Endothelial cell of umbilical vein (primary cell): ENCODE results near the gene ASAP2. TPM values are rescaled to one million over a fixed set of nuclear protein-coding genes. Genes with fewer than 3 reads are reported as not detected.

Source experiments
- BruUV-seq: library from RNA; stranded (reverse); fragments of 400-500 nt; replicated peaks from 2 replicates; lab custom pipeline; 2021; lab: Mats Ljungman, UMichigan
- CTCF ChIA-PET: fragments of 300-600, 350-600 bp; sonication (Branson Sonifier 250); formaldehyde crosslinking; loops from one replicate; lab custom pipeline; 2021; ENCODE audit warnings: antibody characterized with exemption, inconsistent platforms; lab: Charles Lee
- POLR2A ChIA-PET: fragments of 300-600, 350-600 bp; sonication (Branson Sonifier 250); formaldehyde crosslinking; loops from one replicate; lab custom pipeline; 2021; ENCODE audit warnings: antibody characterized with exemption, inconsistent platforms; lab: Charles Lee
- DNase-seq: peaks from one replicate; pipeline ENCODE4 v3.0.0-alpha.2; 2011; ENCODE audit warnings: low read depth, low spot score
- FAIRE-seq: peaks from 2 replicates; lab custom pipeline; 2011; peaks lifted over from hg19 to GRCh38; lab: Jason Lieb, UNC
- H2AFZ ChIP-seq: 2 replicates; pipeline ENCODE4 v1.6.0; 2012; ENCODE audit warnings: low read depth, low read length, control low read depth, inconsistent platforms
- H3K27ac ChIP-seq: 2 replicates; pipeline ENCODE4 v1.5.1; 2011; ENCODE audit warnings: low read depth, mild to moderate bottlenecking, control low read depth, low read length, moderate library complexity; ENCODE audit not compliant: insufficient read depth
- H3K27me3 ChIP-seq, 2 experiments: 2 replicates each; pipeline versions ENCODE4 v1.6.0 to v1.6.1; 2011; ENCODE audit warnings: low read length in 2 of 2, mixed read lengths in 1 of 2; ENCODE audit not compliant: control insufficient read depth in 2 of 2, insufficient read depth in 2 of 2
- H3K36me3 ChIP-seq, 2 experiments: 2 replicates in 1 of 2; 3 replicates in 1 of 2; pipeline ENCODE4 v1.5.1; 2011; ENCODE audit warnings: low read length in 2 of 2, mild to moderate bottlenecking in 1 of 2, moderate library complexity in 1 of 2; ENCODE audit not compliant: control insufficient read depth in 2 of 2, insufficient read depth in 2 of 2; ENCODE audit errors: extremely low read depth in 1 of 2
- H3K4me1 ChIP-seq: 3 replicates; pipeline ENCODE4 v1.5.1; 2011; ENCODE audit warnings: mild to moderate bottlenecking, low read length; ENCODE audit not compliant: control insufficient read depth, insufficient read depth; ENCODE audit errors: extremely low read depth
- H3K4me2 ChIP-seq: 2 replicates; pipeline ENCODE4 v1.6.1; 2011; ENCODE audit warnings: low read length, control low read depth, mixed read lengths; ENCODE audit not compliant: insufficient read depth
- H3K4me3 ChIP-seq, 3 experiments: fragments of 200-600 bp in 1 of 3; sonication (generic), shearing (Covaris generic) in 1 of 3; replicated peaks in 1 of 3; 2 replicates each; pipeline ENCODE4 v1.5.1; 2011 to 2016; ENCODE audit warnings: control low read depth in 3 of 3, low read length in 3 of 3, mild to moderate bottlenecking in 2 of 3, inconsistent platforms in 1 of 3, low read depth in 1 of 3, moderate library complexity in 1 of 3; ENCODE audit not compliant: insufficient read depth in 1 of 3
- H3K79me2 ChIP-seq: 2 replicates; pipeline ENCODE4 v1.6.0; 2012; ENCODE audit warnings: low read length, inconsistent platforms; ENCODE audit not compliant: control insufficient read depth, insufficient read depth
- H3K9ac ChIP-seq: replicated peaks from 2 replicates; pipeline ENCODE3; 2011; ENCODE audit warnings: low read length, control low read depth; ENCODE audit not compliant: insufficient read depth; ENCODE audit errors: extremely low read depth
- H3K9me1 ChIP-seq: replicated peaks from 3 replicates; pipeline ENCODE4 v1.6.0; 2011; ENCODE audit warnings: mild to moderate bottlenecking, low read length; ENCODE audit not compliant: control insufficient read depth, insufficient read depth; ENCODE audit errors: extremely low read depth
- H3K9me3 ChIP-seq: replicated peaks from 2 replicates; pipeline ENCODE4 v1.5.1; 2012; ENCODE audit warnings: low read length, inconsistent platforms; ENCODE audit not compliant: control insufficient read depth, insufficient read depth
- H4K20me1 ChIP-seq: replicated peaks from 2 replicates; pipeline ENCODE3; 2011; ENCODE audit warnings: mild to moderate bottlenecking, low read length; ENCODE audit not compliant: control insufficient read depth, insufficient read depth; ENCODE audit errors: extremely low read depth
- CTCF ChIP-seq, 2 donors: IDR thresholded peaks; 1 replicate in 1 of 2; 2 replicates in 1 of 2; pipeline ENCODE4 v1.5.1; 2011; ENCODE audit warnings: low read length in 2 of 2, mild to moderate bottlenecking in 2 of 2, moderate library complexity in 2 of 2, control low read depth in 1 of 2, inconsistent platforms in 1 of 2, low read depth in 1 of 2; ENCODE audit not compliant: insufficient read depth in 1 of 2; ENCODE audit errors: extremely low read depth in 1 of 2
- EZH2 ChIP-seq: IDR thresholded peaks from 2 replicates; pipeline ENCODE4 v1.6.1; 2012; ENCODE audit warnings: borderline replicate concordance, low read depth, mild to moderate bottlenecking, moderate library complexity, low read length, inconsistent platforms; ENCODE audit not compliant: severe bottlenecking
- FOS ChIP-seq: IDR thresholded peaks from 2 replicates; pipeline ENCODE4 v1.6.1; 2011; ENCODE audit warnings: mild to moderate bottlenecking, low read length, moderate library complexity, borderline replicate concordance; ENCODE audit not compliant: insufficient read depth
- GATA2 ChIP-seq: IDR thresholded peaks from 2 replicates; pipeline ENCODE4 v1.7.0; 2011; ENCODE audit warnings: low read depth, mild to moderate bottlenecking, moderate library complexity, mixed read lengths, low read length; ENCODE audit not compliant: insufficient read length, insufficient read depth
- JUN ChIP-seq: IDR thresholded peaks from 2 replicates; pipeline ENCODE4 v1.6.1; 2011; ENCODE audit warnings: borderline replicate concordance, low read depth; ENCODE audit not compliant: insufficient read length, insufficient read depth
- MAX ChIP-seq: IDR thresholded peaks from 2 replicates; pipeline ENCODE4 v1.6.1; 2011; ENCODE audit not compliant: insufficient read depth, insufficient read length
- MYC ChIP-seq: IDR thresholded peaks from one replicate; pipeline ENCODE4 v1.6.1; 2011; ENCODE audit warnings: mild to moderate bottlenecking, low read depth, low read length
- POLR2A ChIP-seq: IDR thresholded peaks from 2 replicates; pipeline ENCODE4 v1.6.1; 2012; ENCODE audit warnings: low read depth, mild to moderate bottlenecking, control low read depth, low read length
- POLR2AphosphoS5 ChIP-seq: IDR thresholded peaks from 2 replicates; pipeline ENCODE4 v1.6.1; 2012; ENCODE audit warnings: low read depth, mild to moderate bottlenecking, control low read depth, low read length, moderate library complexity; ENCODE audit not compliant: insufficient read depth
- dilution Hi-C: fragments of 300-500 bp; cut with MboI; formaldehyde crosslinking; loops from one replicate; pipeline ENCODE4 v1.15.0; 2019; ENCODE audit warnings: low sequenced_read_pairs; ENCODE audit not compliant: extremely low pct_ligation_motif_present
- intact Hi-C: fragments of 100-400 bp; cut with micrococcal nuclease; formaldehyde crosslinking; loops from one replicate; pipeline ENCODE4 v1.10.0; 2022
- polyA plus RNA-seq, 4 experiments: library from polyadenylated mRNA; depleted of rRNA in 3 of 4; stranded (reverse) in 3 of 4; unstranded in 1 of 4; fragments of >200 nt; gene quantifications; 2 replicates each; pipeline versions ENCODE4 v1.2.1 to v1.2.3, GENCODE V29; 2011 to 2012; ENCODE audit warnings: missing spikeins in 1 of 4
- total RNA-seq: library from RNA; stranded (reverse); gene quantifications from 2 replicates; pipeline ENCODE4 v1.2.3, GENCODE V29; 2021

The ASAP2 gene
- total and polyA plus RNA-seq, 2 donors (not counting 3 experiments of a cell fraction or from before 2014, with no cell fraction given): 31.1 to 79.2 TPM

GRCh38 chr2:9217838-9218770 lies 11.5 kb downstream of the ASAP2 start:
- H3K36me3 ChIP-seq: no peaks in the 10 kb centered on the region
- DNase-seq: no peak
- no TSS peak for BruUV-seq
- H3K27ac ChIP-seq: no peak overlapping the region
- TF ChIP-seq CTCF (IDR thresholded peaks at IDR 0.05; ENCODE audit: extremely low read depth in 1 of 2, insufficient read depth in 1 of 2, low read depth in 1 of 2, low read length in 2 of 2) (no peak), POLR2AphosphoS5 (no peak), GATA2 (no peak), MAX (no peak), MYC (no peak), POLR2A (no peak), JUN (no peak), FOS (no peak), EZH2 (no peak)
- H2AFZ ChIP-seq: no peak overlapping the region
- peaks cover 96% of the 10 kb centered on the region for H3K79me2 ChIP-seq
- no peaks in the 10 kb centered on the region for H3K9me3 ChIP-seq
- no peak overlapping the region for H3K4me3 ChIP-seq
- no peaks in the 10 kb centered on the region for H3K27me3 ChIP-seq
- ChIA-PET POLR2A (interaction anchor here (0.6 kb wide), 1 partner anchor 10 kb away, joined by 5 read pairs; no protein-coding TSS in a partner anchor), CTCF (interaction anchor here (1.1 to 1.9 kb wide), 3 partner anchors 10 to 17 kb away, joined by 4 to 8 read pairs (median 6); no protein-coding TSS in a partner anchor)
- H3K9me1 ChIP-seq: no peaks in the 10 kb centered on the region
- H3K9ac ChIP-seq: no peak overlapping the region
- dilution Hi-C loops (no loop called here), intact Hi-C loops (no loop called here)
- H3K4me2 ChIP-seq: no peak overlapping the region
- peaks cover 2% of the 10 kb centered on the region for H4K20me1 ChIP-seq
- H3K4me1 ChIP-seq: peaks cover 31% of the 10 kb centered on the region
- no peak for FAIRE-seq
